ENCODE results near the gene DIP2C.

DNA sequence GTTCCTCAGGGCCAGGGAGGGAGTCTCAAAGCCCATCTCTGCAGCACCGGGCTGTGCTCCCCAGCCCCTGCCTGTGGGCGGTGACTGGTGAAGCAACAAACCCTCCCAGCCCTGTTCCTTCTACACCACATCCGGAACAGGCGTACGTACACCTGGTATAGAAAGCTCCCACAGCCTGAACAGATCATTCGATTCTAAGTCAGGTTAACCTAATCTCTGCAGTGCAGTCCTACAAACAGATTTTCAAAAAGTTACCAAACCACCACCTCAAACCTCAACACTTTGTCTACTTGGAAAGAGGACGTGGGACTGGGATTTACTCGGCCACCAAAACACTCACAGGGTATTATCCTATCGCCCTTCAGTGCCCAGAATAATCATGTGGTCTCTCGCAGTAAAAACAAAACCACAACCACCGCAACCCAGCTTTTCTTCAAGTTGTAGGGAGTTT is 238.4 kb downstream of the DIP2C start:
- TF ChIP-seq RFX5 (IDR thresholded peaks at IDR 0.05; ENCODE audit: low read length) (no peak), SIN3A (IDR thresholded peaks at IDR 0.05; ENCODE audit: borderline replicate concordance, low read depth, low read length) (no peak), CHD2 (IDR thresholded peaks at IDR 0.05; ENCODE audit: low read length, partially characterized antibody) (no peak), RCOR1 (IDR thresholded peaks at IDR 0.05; ENCODE audit: low read length) (no peak), POLR2AphosphoS5 (IDR thresholded peaks at IDR 0.05; ENCODE audit: low read depth, low read length) (no peak), JUND (IDR thresholded peaks at IDR 0.05) (no peak), EP300 (IDR thresholded peaks at IDR 0.05; ENCODE audit: borderline replicate concordance in 1 of 2, low read depth in 1 of 2, low read length in 1 of 2) (no peak), RXRA (IDR thresholded peaks at IDR 0.05; ENCODE audit: borderline replicate concordance, low read depth) (no peak), EZH2phosphoT487 (IDR thresholded peaks at IDR 0.05; ENCODE audit: borderline replicate concordance, low read depth) (no peak), MXI1 (IDR thresholded peaks at IDR 0.05; ENCODE audit: low read depth, low read length) (no peak), YY1 (IDR thresholded peaks at IDR 0.05; ENCODE audit: low read depth) (no peak)
- TF ChIP-seq, protein P1, sequence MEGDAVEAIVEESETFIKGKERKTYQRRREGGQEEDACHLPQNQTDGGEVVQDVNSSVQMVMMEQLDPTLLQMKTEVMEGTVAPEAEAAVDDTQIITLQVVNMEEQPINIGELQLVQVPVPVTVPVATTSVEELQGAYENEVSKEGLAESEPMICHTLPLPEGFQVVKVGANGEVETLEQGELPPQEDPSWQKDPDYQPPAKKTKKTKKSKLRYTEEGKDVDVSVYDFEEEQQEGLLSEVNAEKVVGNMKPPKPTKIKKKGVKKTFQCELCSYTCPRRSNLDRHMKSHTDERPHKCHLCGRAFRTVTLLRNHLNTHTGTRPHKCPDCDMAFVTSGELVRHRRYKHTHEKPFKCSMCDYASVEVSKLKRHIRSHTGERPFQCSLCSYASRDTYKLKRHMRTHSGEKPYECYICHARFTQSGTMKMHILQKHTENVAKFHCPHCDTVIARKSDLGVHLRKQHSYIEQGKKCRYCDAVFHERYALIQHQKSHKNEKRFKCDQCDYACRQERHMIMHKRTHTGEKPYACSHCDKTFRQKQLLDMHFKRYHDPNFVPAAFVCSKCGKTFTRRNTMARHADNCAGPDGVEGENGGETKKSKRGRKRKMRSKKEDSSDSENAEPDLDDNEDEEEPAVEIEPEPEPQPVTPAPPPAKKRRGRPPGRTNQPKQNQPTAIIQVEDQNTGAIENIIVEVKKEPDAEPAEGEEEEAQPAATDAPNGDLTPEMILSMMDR (IDR thresholded peaks at IDR 0.05), result no peak
- TF ChIP-seq, protein P2, sequence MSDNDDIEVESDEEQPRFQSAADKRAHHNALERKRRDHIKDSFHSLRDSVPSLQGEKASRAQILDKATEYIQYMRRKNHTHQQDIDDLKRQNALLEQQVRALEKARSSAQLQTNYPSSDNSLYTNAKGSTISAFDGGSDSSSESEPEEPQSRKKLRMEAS (IDR thresholded peaks at IDR 0.05; ENCODE audit: low read depth), result no peak
